Superior temporal gyrus (tissue), 1 donor: ENCODE measurements around the gene PITPNC1.
"Not testable (repeated sequence)": the region's sequence is repeated elsewhere in the genome, so short reads cannot be mapped to it uniquely, and the experiment has no call there.

ENCODE experiments used
- DNase-seq: peaks from one replicate; pipeline ENCODE4 v3.0.0-alpha.2; 2016; ENCODE audit errors: extremely low spot score

The PITPNC1 gene

DNA sequence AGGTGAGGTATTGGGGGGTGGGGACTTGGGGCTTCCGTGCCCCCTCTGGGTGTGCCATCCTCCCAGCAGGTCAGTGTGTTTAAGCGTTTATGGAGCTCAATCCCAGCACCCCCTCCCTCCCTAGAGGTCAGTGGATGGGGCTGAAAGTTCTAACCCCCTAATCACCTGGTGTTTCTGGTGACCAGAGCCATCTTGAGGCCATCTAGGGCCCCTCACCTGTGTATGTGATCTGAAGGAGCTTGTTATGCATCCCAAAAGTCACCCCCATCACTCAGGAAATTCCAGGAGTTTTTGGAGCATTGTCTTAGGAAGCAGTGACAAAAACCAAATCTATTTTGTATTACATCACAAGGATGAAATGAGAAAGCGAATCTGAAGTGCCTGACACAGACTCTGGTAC, 272.8 kb downstream of the PITPNC1 start:
- DNase-seq = no peak

GRCh38 chr17:67651218-67651579, 274.1 kb downstream of the PITPNC1 start:
- DNase-seq = not testable (repeated sequence)

DNA sequence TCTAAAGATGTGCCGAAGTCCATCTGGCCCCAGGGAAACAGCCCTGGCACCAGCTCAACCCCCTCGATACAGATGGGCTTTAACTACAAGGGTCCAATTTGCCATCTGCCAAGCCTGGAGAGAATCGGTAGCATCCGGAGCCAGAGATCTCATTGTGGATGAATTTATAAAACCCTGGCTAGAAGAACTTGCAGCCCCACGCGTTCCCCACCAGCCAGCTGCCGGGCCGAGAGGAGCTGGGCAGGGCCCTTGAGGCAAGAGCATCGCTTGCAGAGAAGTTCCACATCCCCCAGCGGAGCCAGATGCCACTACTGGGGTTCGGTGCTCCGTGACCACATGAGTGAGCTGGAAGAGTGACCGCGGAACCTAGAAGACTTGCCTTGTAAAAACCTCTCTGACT, 275.4 kb downstream of the PITPNC1 start:
- no peak for DNase-seq

- no peak for DNase-seq
Observed at GRCh38 chr17:67655478-67656148, 278.5 kb downstream of the PITPNC1 start.

DNA sequence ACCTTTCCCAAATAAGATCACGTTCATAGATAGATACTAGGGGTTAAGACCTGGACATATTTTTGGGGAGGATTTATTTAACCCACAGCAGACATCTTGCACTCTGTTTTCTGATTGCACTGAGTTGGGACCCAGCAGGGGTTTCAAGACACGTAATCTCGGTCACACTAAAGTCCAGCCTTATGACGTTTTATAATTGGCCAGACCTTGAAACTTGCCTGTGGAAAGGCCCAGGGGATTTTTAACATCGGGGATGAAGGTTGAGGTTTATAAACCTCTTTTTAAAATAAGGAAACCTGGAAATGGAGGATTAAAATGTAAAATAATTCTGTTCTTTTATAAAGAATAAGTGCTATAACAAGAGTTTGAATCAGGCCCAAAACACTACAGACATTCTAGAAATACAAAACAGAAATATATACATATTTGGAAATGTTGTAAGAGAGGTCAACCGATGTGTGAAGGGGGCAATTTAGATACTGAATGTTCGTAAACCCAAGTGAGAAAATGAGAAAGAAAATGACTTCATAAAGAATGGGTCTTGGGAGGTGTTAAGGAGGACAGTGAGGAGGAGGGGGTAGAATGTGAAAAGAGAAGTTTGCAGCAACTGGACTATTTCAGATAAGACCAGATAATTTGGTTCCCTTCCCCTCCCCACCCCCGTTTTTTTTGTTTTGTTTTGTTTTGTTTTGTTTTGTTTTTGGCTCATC, 279.6 kb downstream of the PITPNC1 start:
- no peak for DNase-seq

GRCh38 chr17:67657596-67657995, 280.5 kb downstream of the PITPNC1 start:
- DNase-seq = no peak

GRCh38 chr17:67658265-67658664, 281.2 kb downstream of the PITPNC1 start:
- no peak for DNase-seq

DNA sequence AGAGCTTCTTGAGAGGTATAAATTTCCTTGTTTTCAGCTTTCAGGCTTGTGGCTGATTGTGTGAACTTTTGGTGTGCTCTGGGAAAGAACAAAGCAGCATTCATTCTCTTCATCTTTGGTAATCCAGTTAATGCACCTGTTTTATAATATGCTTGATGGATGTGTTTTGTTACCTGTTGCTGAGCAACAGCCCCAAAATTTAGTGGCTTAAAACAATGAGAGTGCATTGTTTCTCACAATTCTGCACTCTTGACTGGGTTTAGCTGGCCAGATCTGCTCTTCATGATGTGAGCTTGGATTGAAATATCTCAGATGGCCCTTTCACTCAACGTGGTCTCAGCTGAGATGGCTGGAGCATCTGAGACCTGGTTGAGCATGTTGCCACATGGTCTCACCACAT, 281.9 kb downstream of the PITPNC1 start:
- no peak for DNase-seq

- no peak for DNase-seq
Observed at GRCh38 chr17:67662712-67663111, 285.6 kb downstream of the PITPNC1 start.

DNA sequence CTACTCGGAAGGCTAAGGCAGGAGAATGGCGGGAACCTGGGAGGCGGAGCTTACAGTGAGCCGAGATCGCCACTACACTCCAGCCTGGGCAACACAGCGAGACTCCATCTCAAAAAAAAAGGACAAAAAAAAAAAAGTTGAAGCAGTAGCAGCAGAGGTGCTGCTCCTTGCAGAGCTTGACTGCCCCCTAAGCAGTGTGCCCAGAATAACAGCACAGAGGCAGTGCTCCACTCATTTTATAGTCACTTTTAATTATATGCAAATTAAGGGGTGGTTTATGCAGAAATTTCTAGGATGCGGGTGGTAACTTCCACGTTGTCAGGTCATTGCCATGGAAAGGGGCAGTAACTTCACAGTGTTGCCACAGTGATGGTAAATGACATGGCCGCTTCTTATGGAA, 286.4 kb downstream of the PITPNC1 start:
- DNase-seq = no peak

GRCh38 chr17:67666028-67666427, 288.9 kb downstream of the PITPNC1 start:
- DNase-seq = no peak

GRCh38 chr17:67666710-67667109, 289.6 kb downstream of the PITPNC1 start:
- DNase-seq = no peak

DNA sequence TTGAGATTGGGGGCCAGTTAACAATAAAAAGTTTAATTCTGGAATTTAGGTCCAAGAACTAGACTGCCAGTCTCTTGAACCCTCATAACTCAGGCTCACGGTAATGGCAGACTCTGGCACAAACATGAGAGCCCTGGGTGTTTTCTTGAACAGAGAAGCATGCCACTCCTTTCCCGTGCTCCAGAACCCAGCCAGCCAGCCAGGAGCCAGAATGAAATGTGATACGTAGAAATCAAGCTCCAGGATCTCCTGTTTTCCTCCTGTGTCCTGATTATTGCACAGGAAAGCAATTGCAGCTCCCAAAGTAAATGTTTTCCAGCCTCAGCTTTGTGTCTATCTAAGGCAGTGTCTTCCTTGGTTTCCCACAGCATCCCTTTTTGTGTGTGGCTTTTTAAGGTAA, 294.4 kb downstream of the PITPNC1 start:
- no peak for DNase-seq

- no peak for DNase-seq
Observed at GRCh38 chr17:67672592-67673335, 295.7 kb downstream of the PITPNC1 start.

DNA sequence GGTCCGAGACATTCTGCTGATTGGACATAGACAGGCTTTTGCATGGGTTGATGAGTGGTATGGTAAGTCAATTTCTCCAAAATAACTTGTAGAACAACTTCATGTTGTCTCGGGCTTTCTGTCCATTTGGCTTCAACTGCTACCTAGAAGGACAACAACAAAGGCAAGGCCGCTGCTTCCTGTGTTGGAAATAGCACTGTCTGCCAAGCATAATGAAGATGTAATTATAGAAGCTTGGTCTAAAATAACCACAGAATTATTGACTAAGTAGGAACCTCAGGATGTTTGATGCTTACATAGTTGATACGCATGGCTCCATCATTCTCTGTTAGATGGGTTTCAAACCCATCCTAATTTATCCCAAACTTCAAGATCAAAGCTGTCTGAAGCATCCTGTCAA, 298.4 kb downstream of the PITPNC1 start:
- no peak for DNase-seq

- DNase-seq = no peak
Observed at GRCh38 chr17:67676305-67676704, 299.2 kb downstream of the PITPNC1 start.

- DNase-seq = no peak
Observed at GRCh38 chr17:67678414-67678813, 301.3 kb downstream of the PITPNC1 start.

GRCh38 chr17:67679225-67679624, 302.1 kb downstream of the PITPNC1 start:
- no peak for DNase-seq

DNA sequence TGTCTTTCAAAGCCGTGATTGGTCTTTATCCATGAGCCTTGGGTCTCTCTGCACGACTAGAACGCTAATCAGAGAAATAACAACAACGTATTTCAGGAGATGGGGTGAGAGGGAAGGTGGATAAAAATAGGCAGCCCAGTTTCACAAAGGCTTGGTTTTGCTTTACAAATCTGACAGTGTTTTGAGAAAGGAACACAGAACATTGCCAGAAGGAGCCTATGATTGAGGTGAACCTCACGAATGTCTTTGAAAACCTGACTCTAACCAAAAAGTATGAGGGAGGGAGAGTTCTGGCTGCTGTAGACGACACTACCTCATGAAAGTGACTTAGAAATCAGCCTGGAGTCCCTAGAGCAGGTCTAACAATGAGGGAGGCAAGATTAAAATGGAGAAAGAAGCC, 302.6 kb downstream of the PITPNC1 start:
- DNase-seq = no peak

DNA sequence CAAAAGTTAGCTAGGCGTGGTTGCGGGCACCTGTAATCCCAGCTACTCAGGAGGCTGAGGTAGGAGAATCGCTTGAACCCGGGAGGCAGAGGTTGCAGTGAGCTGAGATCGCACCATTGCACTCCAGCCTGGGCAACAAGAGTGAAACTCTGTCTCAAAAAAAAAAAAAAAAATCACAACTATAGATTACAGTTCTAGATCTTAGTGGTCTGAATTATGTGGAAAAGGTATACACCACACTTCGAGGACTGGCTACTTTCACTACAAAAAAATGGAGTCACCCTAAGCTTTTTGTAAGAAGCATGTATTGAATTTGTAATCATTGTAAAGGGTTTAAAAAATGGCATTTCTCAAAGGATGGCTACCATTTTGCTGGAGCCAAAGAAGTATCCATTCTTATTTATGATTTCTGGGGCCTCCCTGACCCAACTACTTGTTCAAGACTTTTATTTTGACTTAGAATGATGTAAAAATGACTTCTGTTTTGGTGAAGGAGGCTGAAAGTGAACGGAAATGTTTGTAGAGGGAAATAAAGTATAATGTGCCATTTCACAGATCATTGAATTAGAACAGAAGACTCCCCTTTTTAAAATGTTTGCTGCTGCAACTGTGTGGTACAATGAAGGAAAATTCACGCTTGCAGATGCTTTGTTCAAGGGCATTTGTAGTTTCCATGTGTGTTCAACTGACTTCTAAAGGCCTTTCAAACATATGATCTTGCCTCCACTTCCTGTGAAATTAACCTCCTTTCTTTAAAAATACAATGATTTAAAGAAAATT, 303.6 kb downstream of the PITPNC1 start:
- no peak for DNase-seq

GRCh38 chr17:67682196-67682595, 305.1 kb downstream of the PITPNC1 start:
- no peak for DNase-seq

GRCh38 chr17:67685351-67685750, 308.3 kb downstream of the PITPNC1 start:
- DNase-seq = no peak
